GM12878 (cell line): ENCODE data around the gene MYH9.

Experiments
- EP300 ChIP-seq, 2 experiments: fragments of 150-350 bp in 1 of 2; IDR thresholded peaks; 2 replicates each; pipeline ENCODE4 v1.6.1; 2011 to 2012; ENCODE audit warnings: low read depth in 2 of 2, low read length in 2 of 2, borderline replicate concordance in 1 of 2, improper control_type of control experiment in 1 of 2, inconsistent platforms in 1 of 2; ENCODE audit not compliant: control insufficient read depth in 1 of 2
- EZH2 ChIP-seq: IDR thresholded peaks from 2 replicates; pipeline ENCODE4 v1.6.1; 2012; ENCODE audit warnings: low read depth, mild to moderate bottlenecking, control low read depth, inconsistent platforms, low read length, borderline replicate concordance; ENCODE audit not compliant: control insufficient read depth
- KDM1A ChIP-seq: fragments of 200-600 bp; sonication (generic); IDR thresholded peaks from 2 replicates; pipeline ENCODE4 v1.6.1; 2016; ENCODE audit warnings: borderline replicate concordance
- POLR2A ChIP-seq: IDR thresholded peaks from 2 replicates; pipeline ENCODE4 v1.6.1; 2011; ENCODE audit warnings: low read depth, mild to moderate bottlenecking, low read length
- SIX5 ChIP-seq: IDR thresholded peaks from 2 replicates; pipeline ENCODE4 v1.6.1; 2011; ENCODE audit warnings: mild to moderate bottlenecking, low read depth, low read length, moderate library complexity; ENCODE audit not compliant: severe bottlenecking
- SMC3 ChIP-seq: IDR thresholded peaks from 2 replicates; pipeline ENCODE4 v1.6.1; 2011; ENCODE audit warnings: low read length, improper control_type of control experiment, borderline replicate concordance

DNA sequence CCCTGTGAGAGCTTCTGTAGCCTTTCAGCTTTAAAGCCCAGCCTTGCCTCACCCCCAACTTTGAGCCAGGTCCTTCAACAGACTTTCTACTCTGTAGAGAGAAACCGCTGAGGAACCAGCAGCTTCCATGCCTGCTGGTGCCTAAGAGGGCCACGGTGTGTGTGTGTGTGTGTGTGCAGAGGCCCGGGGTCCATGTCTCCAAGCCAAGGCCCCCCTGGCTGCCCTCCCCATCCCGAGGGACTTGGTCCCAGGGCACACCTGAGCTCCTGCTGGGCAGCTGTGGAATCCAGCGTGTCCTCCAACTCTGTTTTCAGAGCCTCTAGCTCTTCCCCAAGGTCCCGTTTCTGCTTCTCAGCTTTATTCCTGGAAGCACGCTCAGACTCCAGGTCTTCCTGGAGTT is 92.5 kb downstream of the MYH9 start:
- TF ChIP-seq SMC3 = no peak
- no peak for TF ChIP-seq POLR2A
- TF ChIP-seq KDM1A = no peak
- TF ChIP-seq EP300 (IDR thresholded peaks at IDR 0.05; ENCODE audit: borderline replicate concordance in 1 of 2, control insufficient read depth in 1 of 2, low read depth in 2 of 2, low read length in 2 of 2) = no peak
- no peak for TF ChIP-seq SIX5
- no peak for TF ChIP-seq EZH2
